Fibroblast of lung (primary cell): ENCODE results near the gene ABCA7. TPM values are rescaled to one million over a fixed set of nuclear protein-coding genes. Genes with fewer than 3 reads are reported as not detected.

Source experiments
- DNase-seq, 2 donors: peaks; one replicate each; pipeline versions ENCODE4 v3.0.0 to v3.0.0-alpha.2; 2010; ENCODE audit warnings: low read depth in 2 of 2
- H2AFZ ChIP-seq: 2 replicates; pipeline ENCODE4 v1.5.1; 2012; ENCODE audit warnings: low read length, control low read depth, inconsistent platforms
- H3K27ac ChIP-seq: 2 replicates; pipeline ENCODE4 v1.5.1; 2011; ENCODE audit warnings: low read length, control low read depth; ENCODE audit not compliant: insufficient read depth
- H3K27me3 ChIP-seq: 2 replicates; pipeline ENCODE4 v1.5.1; 2011; ENCODE audit warnings: mild to moderate bottlenecking, low read length; ENCODE audit not compliant: control insufficient read depth, insufficient read depth
- H3K36me3 ChIP-seq: 2 replicates; pipeline ENCODE4 v1.5.1; 2011; ENCODE audit warnings: low read length; ENCODE audit not compliant: control insufficient read depth, insufficient read depth
- H3K4me1 ChIP-seq: 2 replicates; pipeline ENCODE4 v1.5.1; 2011; ENCODE audit warnings: low read length; ENCODE audit not compliant: control insufficient read depth, insufficient read depth; ENCODE audit errors: extremely low read depth
- H3K4me2 ChIP-seq: 2 replicates; pipeline ENCODE4 v1.5.1; 2011; ENCODE audit warnings: low read length, control low read depth; ENCODE audit not compliant: insufficient read depth; ENCODE audit errors: extremely low read depth
- H3K4me3 ChIP-seq, 4 experiments: fragments of 200-600 bp in 1 of 4; sonication (generic) in 1 of 4; replicated peaks in 1 of 4; 2 replicates each; pipeline ENCODE4 v1.5.1; 2011 to 2016; ENCODE audit warnings: low read length in 4 of 4, low read depth in 3 of 4, mild to moderate bottlenecking in 3 of 4, control low read depth in 2 of 4, inconsistent platforms in 1 of 4, mixed read lengths in 1 of 4; ENCODE audit not compliant: insufficient read depth in 1 of 4; ENCODE audit errors: control extremely low read depth in 1 of 4
- H3K79me2 ChIP-seq: 2 replicates; pipeline ENCODE4 v1.5.1; 2012; ENCODE audit warnings: mild to moderate bottlenecking, low read length, inconsistent platforms; ENCODE audit not compliant: control insufficient read depth, insufficient read depth
- H3K9ac ChIP-seq: 2 replicates; pipeline ENCODE4 v1.5.1; 2011; ENCODE audit warnings: mild to moderate bottlenecking, low read length, control low read depth; ENCODE audit not compliant: insufficient read depth
- H3K9me3 ChIP-seq: 2 replicates; pipeline ENCODE4 v1.5.1; 2012; ENCODE audit warnings: low read depth, low read length; ENCODE audit not compliant: control insufficient read depth, insufficient read depth
- H4K20me1 ChIP-seq: 2 replicates; pipeline ENCODE4 v1.5.1; 2011; ENCODE audit warnings: low read length; ENCODE audit not compliant: control insufficient read depth, insufficient read depth; ENCODE audit errors: extremely low read depth
- EZH2 ChIP-seq: IDR thresholded peaks from 2 replicates; pipeline ENCODE4 v1.5.1; 2012; ENCODE audit warnings: low read length, control low read depth, mild to moderate bottlenecking; ENCODE audit errors: missing control alignments
- polyA plus RNA-seq, 2 donors: library from polyadenylated mRNA; depleted of rRNA in 1 of 2; stranded (reverse) in 1 of 2; unstranded in 1 of 2; fragments of >200 nt; gene quantifications; 2 replicates each; pipeline ENCODE4 v1.2.1, GENCODE V29; 2011 to 2012; ENCODE audit warnings: missing spikeins in 1 of 2
- total RNA-seq: library from RNA; depleted of rRNA; stranded (reverse); fragments of >200 nt; gene quantifications from 2 replicates; pipeline ENCODE4 v1.2.1, GENCODE V29; 2014
- TF ChIP-seq, protein P1 (sequence below), 2 donors: IDR thresholded peaks in 1 of 2; conservative IDR thresholded peaks in 1 of 2; 1 replicate in 1 of 2; 2 replicates in 1 of 2; pipeline ENCODE4 v1.5.1; 2011 to 2012; ENCODE audit warnings: low read length in 2 of 2, control low read depth in 1 of 2, inconsistent platforms in 1 of 2, low read depth in 1 of 2, mild to moderate bottlenecking in 1 of 2

The ABCA7 gene
- total and polyA plus RNA-seq, 2 donors (not counting 1 experiment from before 2014, with no cell fraction given), result 2.2 to 9.7 TPM

DNA sequence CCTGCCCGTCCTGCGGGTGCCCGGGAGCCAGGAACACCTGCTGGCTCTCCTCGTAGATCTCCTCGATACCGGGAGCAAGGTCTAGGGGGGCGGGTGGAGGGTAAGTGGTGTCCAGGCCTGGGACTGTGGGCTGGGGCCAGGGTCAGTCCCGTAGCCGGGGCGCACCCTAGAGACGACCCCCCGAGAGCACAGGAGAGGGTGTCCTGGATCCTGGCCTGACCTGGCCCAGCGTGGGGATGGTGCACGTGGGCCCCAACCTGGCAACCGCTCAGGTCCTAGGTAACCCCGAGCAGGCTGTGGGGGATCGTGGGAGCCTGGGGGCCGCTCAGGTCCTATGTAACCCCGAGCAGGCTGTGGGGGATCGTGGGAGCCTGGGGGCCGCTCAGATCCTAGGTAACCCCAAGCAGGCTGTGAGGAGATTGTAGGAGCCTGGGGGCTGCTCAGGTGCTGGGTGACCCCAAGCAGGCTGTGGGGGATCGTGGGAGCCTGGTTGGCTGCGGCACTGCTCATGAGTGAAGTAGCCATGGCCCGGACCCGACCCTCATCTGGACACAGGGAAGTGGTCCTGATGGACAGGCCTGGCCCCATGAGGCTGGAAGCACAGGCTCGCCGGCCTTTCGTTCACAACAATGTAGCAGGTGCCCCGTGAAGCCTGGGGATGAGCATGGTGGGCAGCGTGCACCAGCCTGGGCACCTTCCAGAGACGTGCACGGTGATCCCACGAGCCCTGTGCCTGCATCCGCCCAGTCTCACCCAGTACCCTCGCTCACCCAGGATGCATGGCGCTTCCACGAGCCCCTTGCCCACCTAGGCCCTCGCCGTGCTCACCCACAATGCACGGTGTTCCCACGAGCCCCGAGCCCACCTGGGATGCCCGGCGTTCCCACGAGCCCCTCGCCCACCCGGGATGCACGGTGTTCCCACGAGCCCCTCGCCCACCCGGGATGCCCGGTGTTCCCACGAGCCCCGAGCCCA is 70.1 kb downstream of the ABCA7 start:
- peaks cover 14% of the 10 kb centered on the region for H3K79me2 ChIP-seq
- peaks cover 63% of the 10 kb centered on the region for H3K36me3 ChIP-seq
- no peak overlapping the region for H2AFZ ChIP-seq
- no peak overlapping the region for H3K27ac ChIP-seq
- no peak for DNase-seq
- H3K9ac ChIP-seq, result no peak overlapping the region
- H3K9me3 ChIP-seq, result no peaks in the 10 kb centered on the region
- H3K27me3 ChIP-seq, result no peaks in the 10 kb centered on the region
- H3K4me3 ChIP-seq, result no peak overlapping the region
- H4K20me1 ChIP-seq, result peaks cover 3% of the 10 kb centered on the region
- TF ChIP-seq, protein P1, sequence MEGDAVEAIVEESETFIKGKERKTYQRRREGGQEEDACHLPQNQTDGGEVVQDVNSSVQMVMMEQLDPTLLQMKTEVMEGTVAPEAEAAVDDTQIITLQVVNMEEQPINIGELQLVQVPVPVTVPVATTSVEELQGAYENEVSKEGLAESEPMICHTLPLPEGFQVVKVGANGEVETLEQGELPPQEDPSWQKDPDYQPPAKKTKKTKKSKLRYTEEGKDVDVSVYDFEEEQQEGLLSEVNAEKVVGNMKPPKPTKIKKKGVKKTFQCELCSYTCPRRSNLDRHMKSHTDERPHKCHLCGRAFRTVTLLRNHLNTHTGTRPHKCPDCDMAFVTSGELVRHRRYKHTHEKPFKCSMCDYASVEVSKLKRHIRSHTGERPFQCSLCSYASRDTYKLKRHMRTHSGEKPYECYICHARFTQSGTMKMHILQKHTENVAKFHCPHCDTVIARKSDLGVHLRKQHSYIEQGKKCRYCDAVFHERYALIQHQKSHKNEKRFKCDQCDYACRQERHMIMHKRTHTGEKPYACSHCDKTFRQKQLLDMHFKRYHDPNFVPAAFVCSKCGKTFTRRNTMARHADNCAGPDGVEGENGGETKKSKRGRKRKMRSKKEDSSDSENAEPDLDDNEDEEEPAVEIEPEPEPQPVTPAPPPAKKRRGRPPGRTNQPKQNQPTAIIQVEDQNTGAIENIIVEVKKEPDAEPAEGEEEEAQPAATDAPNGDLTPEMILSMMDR (conservative IDR thresholded peaks at IDR 0.05 in 1 of 2, IDR thresholded peaks at IDR 0.05 in 1 of 2; ENCODE audit: low read depth in 1 of 2, low read length in 2 of 2), result no peak
- TF ChIP-seq EZH2, result no peak
- peaks cover 11% of the 10 kb centered on the region for H3K4me1 ChIP-seq
- no peak overlapping the region for H3K4me2 ChIP-seq

DNA sequence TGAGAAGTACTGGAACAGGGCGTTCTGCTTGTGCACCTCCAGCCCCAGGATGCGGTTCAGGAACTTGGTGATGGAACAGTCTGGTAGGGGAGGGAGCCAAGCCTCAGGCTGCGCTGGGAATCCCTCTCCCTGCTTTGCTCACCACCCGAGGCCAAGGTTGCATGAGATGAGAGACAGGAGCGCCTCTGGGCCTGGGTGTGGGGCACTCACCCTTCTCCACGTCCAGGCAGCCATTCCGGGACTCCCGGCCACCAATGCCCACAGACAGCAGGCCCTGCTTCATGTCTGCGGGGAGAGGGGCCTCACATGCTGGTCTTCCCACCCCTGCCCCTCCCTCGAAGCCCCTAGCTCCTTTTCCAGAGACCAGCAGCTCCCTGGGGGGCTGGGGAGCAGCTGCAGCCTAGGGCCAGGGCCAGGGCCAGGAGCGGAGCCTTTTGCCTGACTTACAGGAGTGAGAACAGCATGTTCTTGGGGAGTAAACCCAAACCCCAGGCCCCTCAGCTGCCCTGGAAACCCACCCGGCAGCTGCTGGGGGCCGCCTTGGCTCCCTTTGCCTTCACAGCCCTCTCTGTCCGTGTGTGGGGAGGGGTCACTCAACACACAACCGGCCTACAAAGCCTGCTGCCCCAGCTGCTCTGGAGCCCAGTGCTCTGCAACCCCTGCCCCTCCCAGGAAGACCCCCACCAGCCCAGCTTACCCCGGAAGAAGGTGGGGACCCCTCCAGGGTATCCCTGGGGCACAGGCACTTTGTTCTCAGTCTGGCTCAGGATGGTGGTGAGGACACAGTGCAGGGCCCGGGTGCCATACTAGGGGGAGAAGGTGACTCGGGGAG is 71.1 kb downstream of the ABCA7 start:
- Histone ChIP-seq H3K27ac (no peak overlapping the region), H3K4me1 (peaks cover 9% of the 10 kb centered on the region), H3K9me3 (no peaks in the 10 kb centered on the region), H3K4me3 (no peak overlapping the region), H3K36me3 (peaks cover 61% of the 10 kb centered on the region), H3K27me3 (no peaks in the 10 kb centered on the region), H3K4me2 (no peak overlapping the region), H4K20me1 (peaks cover 3% of the 10 kb centered on the region), H2AFZ (no peak overlapping the region), H3K9ac (no peak overlapping the region), H3K79me2 (peaks cover 5% of the 10 kb centered on the region)
- DNase-seq, result no peak
- TF ChIP-seq, protein P1 (conservative IDR thresholded peaks at IDR 0.05 in 1 of 2, IDR thresholded peaks at IDR 0.05 in 1 of 2; ENCODE audit: low read depth in 1 of 2, low read length in 2 of 2), result no peak
- TF ChIP-seq EZH2, result no peak
